Activated naive CD8-positive, alpha-beta T cell treated with anti-CD3 and anti-CD28 coated beads for 36 hours (primary cell): ENCODE measurements around the gene HOXB4. TPM values are rescaled to one million over a fixed set of nuclear protein-coding genes. Genes with fewer than 3 reads are reported as not detected.
A peak's percentile ranks its signal among the peaks of the same experiment; 100 is the strongest.

Source experiments
- DNase-seq: peaks from one replicate; pipeline ENCODE4 v3.0.0; 2021
- H3K27ac Mint-ChIP-seq: one replicate; pipeline ENCODE4 v1.8.0; 2022; ENCODE audit warnings: mild to moderate bottlenecking, moderate library complexity, mixed read lengths
- H3K27me3 Mint-ChIP-seq: one replicate; pipeline ENCODE4 v1.8.0; 2022; ENCODE audit warnings: mild to moderate bottlenecking, mixed read lengths
- H3K36me3 Mint-ChIP-seq: one replicate; pipeline ENCODE4 v1.8.0; 2021; ENCODE audit warnings: mild to moderate bottlenecking, mixed read lengths
- H3K4me1 Mint-ChIP-seq: one replicate; pipeline ENCODE4 v1.8.0; 2021; ENCODE audit warnings: mixed read lengths
- H3K4me3 Mint-ChIP-seq: one replicate; pipeline ENCODE4 v1.8.0; 2022; ENCODE audit warnings: mild to moderate bottlenecking, moderate library complexity, mixed read lengths
- H3K9me3 Mint-ChIP-seq: one replicate; pipeline ENCODE4 v1.8.0; 2022; ENCODE audit warnings: mixed read lengths
- total RNA-seq, 2 experiments: library from RNA; stranded (reverse); gene quantifications; one replicate each; pipeline ENCODE4 v1.2.3, GENCODE V29; 2021

HOXB4 gene
- total RNA-seq, 2 experiments from 2014 or later = 1.3 to 1.9 TPM

GRCh38 chr17:48558057-48558830 lies 19.9 kb downstream of the HOXB4 start:
- H3K4me1 Mint-ChIP-seq = peaks cover 14% of the 10 kb centered on the region
- no peak overlapping the region for H3K4me3 Mint-ChIP-seq
- peaks cover 37% of the 10 kb centered on the region for H3K27me3 Mint-ChIP-seq
- H3K27ac Mint-ChIP-seq = no peak overlapping the region
- no peak for DNase-seq
- no peaks in the 10 kb centered on the region for H3K9me3 Mint-ChIP-seq
- H3K36me3 Mint-ChIP-seq = no peaks in the 10 kb centered on the region

GRCh38 chr17:48556576-48557401 lies 21.4 kb downstream of the HOXB4 start:
- no peaks in the 10 kb centered on the region for H3K9me3 Mint-ChIP-seq
- H3K27me3 Mint-ChIP-seq = peaks cover 28% of the 10 kb centered on the region
- H3K27ac Mint-ChIP-seq = no peak overlapping the region

DNA sequence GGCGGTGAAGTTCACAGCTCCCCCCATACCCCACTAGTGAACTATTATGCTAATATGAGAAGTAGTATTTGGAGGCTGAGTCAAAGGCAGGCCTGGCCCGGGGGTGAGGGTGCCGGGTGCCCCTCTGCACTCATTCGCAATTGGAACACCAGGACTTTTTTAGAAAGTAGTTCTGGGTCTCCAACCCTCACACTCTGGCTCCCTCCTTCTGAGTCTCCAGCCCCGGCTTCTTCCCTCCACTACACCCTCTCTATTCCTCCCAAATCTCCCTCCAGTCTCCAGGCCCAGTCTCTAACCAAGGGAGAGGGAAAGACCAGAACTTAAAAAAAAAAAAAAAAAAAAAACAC lies 21.9 kb downstream of the HOXB4 start:
- Mint-ChIP-seq H3K27ac (no peak overlapping the region), H3K27me3 (peaks cover 28% of the 10 kb centered on the region), H3K9me3 (no peaks in the 10 kb centered on the region), H3K4me1 (peaks cover 8% of the 10 kb centered on the region), H3K4me3 (no peak overlapping the region), H3K36me3 (no peaks in the 10 kb centered on the region)
- no peak for DNase-seq

More at GRCh38 chr17:48556576-48557401, 21.4 kb downstream of the HOXB4 start:
- no peak for DNase-seq
- H3K36me3 Mint-ChIP-seq = no peaks in the 10 kb centered on the region
- no peak overlapping the region for H3K4me3 Mint-ChIP-seq
- H3K4me1 Mint-ChIP-seq = peaks cover 14% of the 10 kb centered on the region

GRCh38 chr17:48555258-48556228 lies 22.6 kb downstream of the HOXB4 start:
- Mint-ChIP-seq H3K27me3 (peaks cover 28% of the 10 kb centered on the region), H3K36me3 (no peaks in the 10 kb centered on the region), H3K4me1 (peaks cover 7% of the 10 kb centered on the region), H3K9me3 (no peaks in the 10 kb centered on the region), H3K27ac (no peak overlapping the region), H3K4me3 (peak overlapping the region; percentile 82)
- no peak for DNase-seq

DNA sequence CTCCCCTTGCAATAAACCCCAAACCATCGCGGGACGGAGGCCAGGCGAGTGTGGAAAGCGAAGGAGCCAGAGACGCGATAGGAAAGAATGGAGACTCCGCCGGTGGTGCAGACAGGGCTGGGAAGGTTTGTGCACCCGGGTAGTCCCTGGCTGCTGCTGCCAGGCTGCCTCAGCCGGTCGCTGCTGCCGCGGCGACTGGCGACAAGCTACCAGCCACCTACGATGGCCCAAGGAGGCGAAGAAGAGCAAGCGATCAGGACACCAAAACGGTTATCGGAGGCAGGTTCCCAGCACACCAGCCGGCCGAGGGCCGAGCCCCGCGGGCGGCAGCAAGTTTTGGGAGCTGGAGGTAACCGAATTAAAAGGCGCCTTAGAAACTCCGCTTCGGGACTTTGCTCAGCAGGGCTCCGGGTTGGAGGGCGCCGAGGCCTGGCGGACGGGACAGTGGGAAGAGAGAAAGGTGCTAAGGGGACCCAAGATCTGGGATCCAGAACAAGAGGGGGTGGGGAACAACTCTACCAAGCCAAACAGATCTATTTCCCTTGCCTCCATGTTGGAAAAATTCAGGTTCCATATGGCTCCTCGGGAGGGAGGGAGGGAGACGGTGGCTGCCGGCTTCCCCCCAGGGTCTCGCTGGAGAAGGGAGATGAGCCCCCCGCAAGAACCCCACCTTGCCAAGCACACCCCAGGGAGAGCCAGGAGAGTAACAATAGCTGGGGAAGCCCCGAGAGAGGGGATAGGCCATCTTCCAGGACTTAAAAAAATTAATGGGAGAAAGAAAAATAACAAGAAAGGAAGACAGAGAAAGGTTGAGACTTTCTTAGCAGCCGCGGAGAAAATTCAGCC lies 23.5 kb downstream of the HOXB4 start:
- Mint-ChIP-seq H3K4me1 (peaks cover 7% of the 10 kb centered on the region), H3K27me3 (peaks cover 28% of the 10 kb centered on the region), H3K4me3 (peak overlapping the region; percentile 82), H3K36me3 (no peaks in the 10 kb centered on the region), H3K9me3 (no peaks in the 10 kb centered on the region), H3K27ac (no peak overlapping the region)
- DNase-seq = no peak

GRCh38 chr17:48553826-48554225 lies 24.3 kb downstream of the HOXB4 start:
- no peaks in the 10 kb centered on the region for H3K9me3 Mint-ChIP-seq
- H3K4me1 Mint-ChIP-seq = peaks cover 7% of the 10 kb centered on the region
- no peak overlapping the region for H3K4me3 Mint-ChIP-seq
- DNase-seq = no peak
- no peaks in the 10 kb centered on the region for H3K36me3 Mint-ChIP-seq
- peaks cover 28% of the 10 kb centered on the region for H3K27me3 Mint-ChIP-seq
- no peak overlapping the region for H3K27ac Mint-ChIP-seq

GRCh38 chr17:48553190-48553547 lies 25.0 kb downstream of the HOXB4 start:
- peaks cover 11% of the 10 kb centered on the region for H3K4me1 Mint-ChIP-seq
- no peak overlapping the region for H3K27ac Mint-ChIP-seq
- H3K4me3 Mint-ChIP-seq = no peak overlapping the region
- H3K27me3 Mint-ChIP-seq = peaks cover 28% of the 10 kb centered on the region
- no peaks in the 10 kb centered on the region for H3K36me3 Mint-ChIP-seq
- no peaks in the 10 kb centered on the region for H3K9me3 Mint-ChIP-seq
- DNase-seq = no peak

DNA sequence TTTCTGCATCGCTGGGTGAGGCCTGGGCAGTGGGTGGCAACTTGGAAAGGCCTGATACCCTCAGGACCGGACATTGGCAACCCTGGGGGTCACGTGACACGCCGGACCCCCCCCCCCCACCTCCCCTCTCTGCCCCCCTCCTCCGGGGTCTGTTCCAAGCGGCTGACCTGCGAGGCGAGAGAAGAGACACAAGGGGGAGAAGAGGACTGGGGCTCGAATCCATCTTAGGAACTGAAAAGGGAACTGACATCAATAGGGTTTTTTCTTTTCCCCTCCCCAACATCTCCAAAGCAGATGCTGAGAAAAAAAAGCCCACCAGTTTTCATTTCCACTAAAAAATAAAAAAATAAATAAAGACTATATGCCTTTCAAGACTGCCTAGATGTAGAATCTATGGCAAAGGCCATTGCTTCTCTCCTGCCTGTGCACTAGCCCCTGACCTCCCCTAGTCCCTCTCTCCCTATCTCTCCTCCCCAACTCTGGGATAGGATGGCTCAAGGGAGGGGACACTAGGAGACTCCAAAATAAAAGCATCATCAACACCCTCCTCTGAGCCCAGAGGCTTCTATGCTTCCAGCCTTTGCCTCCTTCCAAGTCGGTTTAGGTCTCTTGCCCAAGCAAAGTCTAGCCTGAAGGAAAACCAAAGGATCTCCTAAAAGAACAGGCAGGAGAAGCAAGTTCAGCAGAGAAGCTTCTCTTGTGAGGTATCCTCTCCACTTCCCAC lies 25.5 kb downstream of the HOXB4 start:
- H3K4me3 Mint-ChIP-seq = no peak overlapping the region
- H3K4me1 Mint-ChIP-seq = peaks cover 16% of the 10 kb centered on the region
- H3K9me3 Mint-ChIP-seq = no peaks in the 10 kb centered on the region
- no peak for DNase-seq
- H3K27ac Mint-ChIP-seq = no peak overlapping the region
- peaks cover 23% of the 10 kb centered on the region for H3K27me3 Mint-ChIP-seq
- H3K36me3 Mint-ChIP-seq = no peaks in the 10 kb centered on the region

- no peak for DNase-seq
- Mint-ChIP-seq H3K4me1 (peaks cover 22% of the 10 kb centered on the region), H3K9me3 (no peaks in the 10 kb centered on the region), H3K27ac (no peak overlapping the region), H3K27me3 (peaks cover 21% of the 10 kb centered on the region), H3K4me3 (no peak overlapping the region), H3K36me3 (no peaks in the 10 kb centered on the region)
Observed at GRCh38 chr17:48551596-48552465, 26.3 kb downstream of the HOXB4 start.

DNA sequence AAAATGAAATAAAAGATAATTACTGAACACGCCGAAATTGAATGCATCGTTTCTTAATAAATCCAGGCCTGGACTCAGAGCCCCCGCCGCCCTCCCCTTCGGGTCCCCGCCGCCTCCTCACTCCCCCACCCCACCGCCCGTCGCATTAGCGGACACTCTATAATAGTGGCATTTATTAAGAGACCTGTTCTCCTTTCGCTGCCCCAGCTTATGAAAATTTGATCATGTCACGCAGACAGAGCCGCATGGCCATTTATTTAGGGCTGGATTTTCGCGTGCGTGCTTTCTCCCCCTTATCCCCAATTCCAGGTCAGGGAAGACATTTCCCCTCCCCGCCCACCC lies 27.0 kb downstream of the HOXB4 start:
- DNase-seq = no peak
- H3K36me3 Mint-ChIP-seq = no peaks in the 10 kb centered on the region
- no peaks in the 10 kb centered on the region for H3K9me3 Mint-ChIP-seq
- H3K4me1 Mint-ChIP-seq = peaks cover 29% of the 10 kb centered on the region
- no peak overlapping the region for H3K4me3 Mint-ChIP-seq
- peaks cover 16% of the 10 kb centered on the region for H3K27me3 Mint-ChIP-seq
- no peak overlapping the region for H3K27ac Mint-ChIP-seq

DNA sequence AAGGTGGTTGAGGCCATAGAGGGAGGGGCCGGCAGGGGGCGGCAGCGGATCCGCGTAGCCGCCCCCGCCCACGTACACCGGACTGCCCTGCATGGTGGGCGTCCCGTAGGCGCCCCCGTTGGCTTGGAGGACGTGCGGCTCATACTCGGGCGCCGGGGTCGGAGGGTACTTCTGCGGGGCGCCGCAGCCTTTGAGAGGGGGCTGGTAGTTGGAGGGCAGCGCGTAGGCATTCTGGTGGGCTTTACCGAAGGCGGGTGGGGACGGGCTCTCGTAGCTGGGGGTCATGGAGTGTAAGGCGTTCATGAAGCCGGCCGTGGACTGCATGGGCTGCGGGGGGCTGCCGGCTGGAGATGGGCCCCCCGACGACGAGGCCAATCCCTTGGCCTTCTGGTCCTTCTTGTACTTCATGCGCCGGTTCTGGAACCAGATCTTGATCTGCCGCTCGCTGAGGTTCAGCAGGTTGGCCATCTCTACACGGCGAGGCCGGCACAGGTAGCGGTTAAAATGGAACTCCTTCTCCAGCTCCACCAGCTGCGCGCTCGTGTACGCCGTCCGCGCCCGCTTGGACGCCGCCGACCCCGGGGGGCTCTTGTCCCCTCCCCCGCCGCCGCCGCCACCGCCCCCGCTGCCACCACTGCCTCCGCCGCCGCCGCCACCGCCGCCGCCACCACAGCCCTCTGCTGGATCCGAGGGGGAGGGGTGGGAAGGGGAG lies 27.5 kb downstream of the HOXB4 start:
- Mint-ChIP-seq H3K27ac (no peak overlapping the region), H3K9me3 (no peaks in the 10 kb centered on the region), H3K4me3 (no peak overlapping the region), H3K4me1 (peaks cover 30% of the 10 kb centered on the region), H3K27me3 (peaks cover 11% of the 10 kb centered on the region), H3K36me3 (no peaks in the 10 kb centered on the region)
- no peak for DNase-seq

DNA sequence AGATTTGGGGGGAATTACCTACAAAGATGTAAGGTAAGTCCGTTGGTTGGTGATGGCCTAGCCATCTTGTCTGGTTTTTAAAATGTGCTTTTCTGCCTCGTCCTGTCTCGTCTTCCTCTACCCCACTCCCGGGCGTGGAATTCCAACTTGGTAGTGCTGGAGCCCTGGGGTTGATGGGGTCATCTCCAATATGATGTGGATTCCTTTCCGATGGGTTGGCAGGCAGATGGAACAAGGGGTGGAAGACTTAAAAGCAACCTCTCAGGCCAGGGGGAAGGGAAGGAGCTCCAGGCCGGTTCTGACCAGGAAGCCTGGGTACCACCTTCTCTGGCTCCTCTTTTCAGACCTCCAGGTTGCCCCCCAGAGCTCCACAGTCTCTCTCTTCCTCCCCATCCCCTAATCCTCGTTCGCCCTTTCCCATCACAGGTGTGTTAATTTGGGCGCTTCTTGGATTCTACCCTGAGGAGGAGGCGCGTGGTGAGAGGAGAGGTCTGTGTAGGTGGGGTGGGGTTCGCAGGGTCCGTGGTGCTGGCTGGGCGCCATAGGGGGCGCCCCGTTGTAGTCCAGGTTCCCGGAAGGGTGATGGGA lies 28.1 kb downstream of the HOXB4 start:
- Mint-ChIP-seq H3K4me1 (peaks cover 33% of the 10 kb centered on the region), H3K36me3 (no peaks in the 10 kb centered on the region), H3K27ac (no peak overlapping the region), H3K9me3 (no peaks in the 10 kb centered on the region), H3K4me3 (no peak overlapping the region), H3K27me3 (peaks cover 12% of the 10 kb centered on the region)
- DNase-seq = no peak
